Neuronal stem cell (in vitro differentiated cells): Measurements from ENCODE around the gene DENND6A.

ENCODE experiments used
- DNase-seq: peaks from one replicate; pipeline ENCODE4 v3.0.0-alpha.2; 2013; ENCODE audit warnings: low spot score
- H2AFZ ChIP-seq: one replicate; pipeline ENCODE4 v1.6.1; 2013; ENCODE audit warnings: mild to moderate bottlenecking, low read length, inconsistent platforms
- H2AK5ac ChIP-seq: 2 replicates; pipeline ENCODE4 v1.6.1; 2013; ENCODE audit warnings: low read depth, mild to moderate bottlenecking, inconsistent platforms, low read length, moderate library complexity, mixed read lengths
- H2BK120ac ChIP-seq: 2 replicates; pipeline ENCODE4 v1.6.1; 2013; ENCODE audit warnings: low read depth, mild to moderate bottlenecking, inconsistent platforms, low read length, moderate library complexity, mixed read lengths
- H2BK12ac ChIP-seq: one replicate; pipeline ENCODE4 v1.6.1; 2013; ENCODE audit warnings: low read length, inconsistent platforms
- H2BK15ac ChIP-seq: 2 replicates; pipeline ENCODE4 v1.6.1; 2013; ENCODE audit warnings: mild to moderate bottlenecking, low read length, inconsistent platforms, mixed read lengths
- H2BK5ac ChIP-seq: one replicate; pipeline ENCODE4 v1.6.1; 2013; ENCODE audit warnings: inconsistent platforms, mild to moderate bottlenecking, low read length, moderate library complexity
- H3K14ac ChIP-seq: one replicate; pipeline ENCODE4 v1.6.1; 2013; ENCODE audit warnings: low read length, inconsistent platforms
- H3K18ac ChIP-seq: 2 replicates; pipeline ENCODE4 v1.6.1; 2013; ENCODE audit warnings: low read length, inconsistent platforms
- H3K23ac ChIP-seq: 2 replicates; pipeline ENCODE4 v1.6.1; 2013; ENCODE audit warnings: low read depth, mild to moderate bottlenecking, mixed read lengths, low read length, inconsistent platforms; ENCODE audit not compliant: poor library complexity
- H3K27ac ChIP-seq: replicated peaks from 3 replicates; pipeline ENCODE4 v1.5.1; 2013; ENCODE audit warnings: low read length, inconsistent platforms
- H3K27me3 ChIP-seq, 3 experiments: 2 replicates each; pipeline ENCODE4 v1.6.1; 2013; ENCODE audit warnings: low read length in 3 of 3, mild to moderate bottlenecking in 2 of 3, inconsistent platforms in 1 of 3, low read depth in 1 of 3, mixed read lengths in 1 of 3, moderate library complexity in 1 of 3; ENCODE audit not compliant: control insufficient read depth in 3 of 3, insufficient read depth in 3 of 3
- H3K36me3 ChIP-seq, 2 donors: replicated peaks in 1 of 2; 2 replicates each; pipeline ENCODE4 v1.6.1; 2013; ENCODE audit warnings: low read length in 2 of 2; ENCODE audit not compliant: control insufficient read depth in 2 of 2, insufficient read depth in 2 of 2
- H3K4ac ChIP-seq: 2 replicates; pipeline ENCODE4 v1.6.1; 2013; ENCODE audit warnings: inconsistent platforms, mild to moderate bottlenecking, low read length, moderate library complexity
- H3K4me1 ChIP-seq, 2 donors: 1 replicate in 1 of 2; 2 replicates in 1 of 2; pipeline ENCODE4 v1.6.1; 2013; ENCODE audit warnings: low read length in 2 of 2, low read depth in 1 of 2; ENCODE audit not compliant: control insufficient read depth in 2 of 2, insufficient read depth in 1 of 2
- H3K4me2 ChIP-seq: one replicate; pipeline ENCODE4 v1.6.1; 2013; ENCODE audit warnings: mild to moderate bottlenecking, low read length, inconsistent platforms; ENCODE audit not compliant: insufficient read depth, poor library complexity, severe bottlenecking
- H3K4me3 ChIP-seq, 2 donors: 2 replicates each; pipeline ENCODE4 v1.5.1; 2013; ENCODE audit warnings: low read length in 2 of 2, mild to moderate bottlenecking in 2 of 2, inconsistent platforms in 1 of 2, moderate library complexity in 1 of 2
- H3K79me1 ChIP-seq: one replicate; pipeline ENCODE4 v1.6.1; 2013; ENCODE audit warnings: low read depth, mild to moderate bottlenecking, inconsistent platforms, low read length, moderate library complexity
- H3K9ac ChIP-seq: one replicate; pipeline ENCODE4 v1.6.1; 2013; ENCODE audit warnings: mild to moderate bottlenecking, low read depth, low read length, inconsistent platforms; ENCODE audit not compliant: poor library complexity
- H3K9me3 ChIP-seq, 2 donors: replicated peaks in 1 of 2; 2 replicates each; pipeline versions ENCODE3 to v1.6.1; 2013; ENCODE audit warnings: low read length in 2 of 2, mild to moderate bottlenecking in 2 of 2, inconsistent platforms in 1 of 2, low read depth in 1 of 2, mixed read lengths in 1 of 2, moderate library complexity in 1 of 2; ENCODE audit not compliant: control insufficient read depth in 2 of 2, insufficient read depth in 1 of 2
- H4K8ac ChIP-seq: one replicate; pipeline ENCODE4 v1.6.1; 2013; ENCODE audit warnings: low read depth, mild to moderate bottlenecking, inconsistent platforms, low read length, moderate library complexity
- H4K91ac ChIP-seq: one replicate; pipeline ENCODE4 v1.6.1; 2013; ENCODE audit warnings: low read length, low read depth, mild to moderate bottlenecking, inconsistent platforms; ENCODE audit not compliant: poor library complexity
- WGBS, 2 donors: extraction: QIAGEN DNeasy Blood & Tissue Kit; methylation state at CpG; one replicate each; pipeline ENCODE4 v1.1.7; 2013; ENCODE audit warnings: missing lambda C conversion rate in 2 of 2, mixed read lengths in 1 of 2; ENCODE audit not compliant: insufficient read length in 2 of 2, insufficient replicate concordance in 1 of 2; ENCODE audit errors: extremely low coverage in 2 of 2; 5-methylcytosine and 5-hydroxymethylcytosine counted together

Gene DENND6A

GRCh38 chr3:57624801-57625200 is 68.1 kb downstream of the DENND6A start:
- Histone ChIP-seq H4K8ac (no peak overlapping the region), H3K79me1 (no peaks in the 10 kb centered on the region), H3K4me1 (no peaks in the 10 kb centered on the region), H3K18ac (no peak overlapping the region), H2BK120ac (no peak overlapping the region), H4K91ac (no peak overlapping the region), H3K9me3 (peaks cover 0 to under 1% of the 10 kb centered on the region in 2 donors), H3K14ac (no peak overlapping the region), H2AK5ac (no peak overlapping the region), H3K4ac (no peak overlapping the region), H3K4me3 (no peak overlapping the region), H2AFZ (no peak overlapping the region), H3K36me3 (peaks cover 6 to 65% of the 10 kb centered on the region in 2 donors), H2BK15ac (no peak overlapping the region), H3K23ac (no peak overlapping the region), H2BK12ac (no peak overlapping the region), H3K4me2 (no peak overlapping the region), H3K9ac (no peak overlapping the region), H3K27ac (no peak overlapping the region), H2BK5ac (no peak overlapping the region), H3K27me3 (no peaks in the 10 kb centered on the region)
- no CpG with 5 or more reads among the region's 3 CpGs for WGBS, 2 donors
- DNase-seq: no peak

- H4K91ac ChIP-seq: no peak overlapping the region
- no peak overlapping the region for H3K4ac ChIP-seq
- H3K36me3 ChIP-seq: peaks cover 2 to 43% of the 10 kb centered on the region in 2 donors
- no peak overlapping the region for H3K14ac ChIP-seq
- no peak overlapping the region for H3K9ac ChIP-seq
- H3K9me3 ChIP-seq: peaks cover 0 to 4% of the 10 kb centered on the region in 2 donors
- DNase-seq: no peak
- H3K18ac ChIP-seq: no peak overlapping the region
- no peaks in the 10 kb centered on the region for H3K79me1 ChIP-seq
- H2BK5ac ChIP-seq: no peak overlapping the region
- no peak overlapping the region for H3K4me2 ChIP-seq
- no peak overlapping the region for H2BK15ac ChIP-seq
- no peak overlapping the region for H3K4me3 ChIP-seq
- H2AK5ac ChIP-seq: no peak overlapping the region
- no peak overlapping the region for H2AFZ ChIP-seq
- H4K8ac ChIP-seq: no peak overlapping the region
- no peaks in the 10 kb centered on the region for H3K27me3 ChIP-seq
- no peak overlapping the region for H2BK120ac ChIP-seq
- no peak overlapping the region for H3K23ac ChIP-seq
- H2BK12ac ChIP-seq: no peak overlapping the region
- H3K27ac ChIP-seq: no peak overlapping the region
- no peaks in the 10 kb centered on the region for H3K4me1 ChIP-seq
Measured at GRCh38 chr3:57622362-57622761, 70.5 kb downstream of the DENND6A start.

GRCh38 chr3:57617739-57618138 is 75.1 kb downstream of the DENND6A start:
- Histone ChIP-seq H3K4me1 (no peaks in the 10 kb centered on the region), H2BK15ac (no peak overlapping the region), H3K23ac (no peak overlapping the region), H2AFZ (no peak overlapping the region), H3K27ac (no peak overlapping the region), H3K4me3 (no peak overlapping the region), H3K4ac (no peak overlapping the region), H4K8ac (no peak overlapping the region), H2BK120ac (no peak overlapping the region), H4K91ac (no peak overlapping the region), H3K14ac (no peak overlapping the region), H3K79me1 (no peaks in the 10 kb centered on the region), H3K36me3 (peaks cover 0 to 5% of the 10 kb centered on the region in 2 donors), H2BK12ac (no peak overlapping the region), H3K18ac (no peak overlapping the region), H3K4me2 (no peak overlapping the region), H3K9ac (no peak overlapping the region), H3K9me3 (peaks cover 0 to 4% of the 10 kb centered on the region in 2 donors), H2BK5ac (no peak overlapping the region), H2AK5ac (no peak overlapping the region), H3K27me3 (no peaks in the 10 kb centered on the region)
- WGBS, 2 donors: no CpG with 5 or more reads among the region's 3 CpGs
- no peak for DNase-seq

GRCh38 chr3:57616233-57616632 is 76.6 kb downstream of the DENND6A start:
- H3K18ac ChIP-seq: no peak overlapping the region
- H4K8ac ChIP-seq: no peak overlapping the region
- H3K4me2 ChIP-seq: no peak overlapping the region
- no peak overlapping the region for H3K14ac ChIP-seq
- no peak overlapping the region for H2BK120ac ChIP-seq
- H4K91ac ChIP-seq: no peak overlapping the region
- no peak overlapping the region for H2BK5ac ChIP-seq
- H3K23ac ChIP-seq: no peak overlapping the region
- peaks cover 0 to 4% of the 10 kb centered on the region in 2 donors for H3K9me3 ChIP-seq
- H3K79me1 ChIP-seq: no peaks in the 10 kb centered on the region
- H3K27ac ChIP-seq: no peak overlapping the region
- no peak overlapping the region for H2AK5ac ChIP-seq
- H3K9ac ChIP-seq: no peak overlapping the region
- 0% methylated on average over 1 of the region's 3 CpGs; no CpG with 5 or more reads in 1 of the 2 donors for WGBS, 2 donors
- no peak overlapping the region for H2BK15ac ChIP-seq
- H3K4me1 ChIP-seq: no peaks in the 10 kb centered on the region
- H3K27me3 ChIP-seq: no peaks in the 10 kb centered on the region
- H2BK12ac ChIP-seq: no peak overlapping the region
- DNase-seq: no peak
- H2AFZ ChIP-seq: no peak overlapping the region
- no peaks in the 10 kb centered on the region for H3K36me3 ChIP-seq
- H3K4me3 ChIP-seq: no peak overlapping the region
- no peak overlapping the region for H3K4ac ChIP-seq
